ENCODE results near the gene NAE1.
"Not testable (repeated sequence)": the region's sequence is repeated elsewhere in the genome, so short reads cannot be mapped to it uniquely, and the experiment has no call there.

NAE1 gene

GRCh38 chr16:66830422-66831404 is at the start of gene NAE1:
TSS of gene NAE1 (minus strand) at chr16:66830976. CDS start at chr16:66830899, 77 bp downstream.
- peak; percentile 87 for DNase-seq (ENCODE audit: low spot score)

GRCh38 chr16:66878067-66878466 is 47.3 kb upstream of the NAE1 start:
- no peak for DNase-seq (ENCODE audit: low spot score)

GRCh38 chr16:66874079-66874775 is 43.5 kb upstream of the NAE1 start:
- no peak for DNase-seq (ENCODE audit: low spot score)

GRCh38 chr16:66873685-66874055 is 42.9 kb upstream of the NAE1 start:
- no peak for DNase-seq (ENCODE audit: low spot score)

DNA sequence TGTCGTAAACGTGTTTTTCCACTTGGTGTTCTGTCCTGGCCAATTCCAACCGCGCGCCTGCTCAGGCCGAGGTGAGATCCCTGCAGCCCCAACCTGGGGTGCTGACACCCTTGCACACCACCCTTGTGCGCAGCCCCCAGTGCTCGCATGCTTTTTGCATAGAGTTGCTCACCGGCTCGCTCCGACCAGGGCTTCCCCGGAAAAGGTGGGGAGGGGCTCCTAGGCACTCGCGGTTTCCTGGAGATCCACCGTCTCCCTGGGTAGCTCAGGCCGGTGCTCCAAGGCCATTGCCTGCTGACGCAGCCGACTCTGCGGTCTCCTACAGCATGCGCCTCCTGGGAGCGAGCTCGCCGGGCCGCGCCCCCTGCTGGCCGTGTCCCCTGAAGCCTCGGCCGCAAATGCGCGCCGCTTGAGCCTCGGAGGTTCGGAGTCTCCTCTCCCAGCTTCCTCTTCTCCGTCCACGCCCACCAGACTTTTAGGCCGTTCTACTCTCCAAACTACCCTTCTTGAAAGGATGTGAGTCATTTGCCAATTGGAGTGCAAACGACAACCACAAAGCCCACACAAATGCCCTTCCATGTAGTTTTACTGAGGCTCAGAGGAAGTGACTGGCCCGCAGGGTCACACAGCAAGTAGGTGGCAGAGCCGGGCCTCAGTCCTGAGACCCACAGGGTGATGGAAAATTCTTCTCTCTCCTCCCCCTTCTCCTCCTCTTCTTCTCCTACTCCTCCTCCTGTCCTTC is 42.3 kb upstream of the NAE1 start:
- peak; percentile 80 for DNase-seq (ENCODE audit: low spot score)

GRCh38 chr16:66872559-66872942 is 41.8 kb upstream of the NAE1 start:
- DNase-seq (ENCODE audit: low spot score) = no peak

GRCh38 chr16:66871840-66872239 is 41.1 kb upstream of the NAE1 start:
- no peak for DNase-seq (ENCODE audit: low spot score)

DNA sequence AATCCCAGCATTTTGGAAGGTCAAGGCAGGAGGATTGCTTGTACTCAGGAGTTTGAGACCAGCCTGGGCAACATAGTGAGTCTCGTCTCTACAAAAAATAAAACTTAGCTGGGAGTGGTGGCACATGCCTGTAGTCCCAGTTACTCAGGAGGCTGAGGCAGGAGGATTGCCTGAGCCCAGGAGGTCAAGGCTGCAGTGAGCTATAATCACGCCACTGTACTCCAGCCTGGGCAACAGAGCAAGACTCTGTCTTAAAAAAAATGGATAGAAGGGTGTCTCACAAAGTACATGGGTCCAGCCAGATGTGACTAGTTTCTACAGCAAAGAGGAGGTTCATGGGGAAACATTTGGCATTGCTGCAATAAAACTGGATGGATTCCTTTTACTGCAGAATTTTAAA is 40.6 kb upstream of the NAE1 start:
- DNase-seq (ENCODE audit: low spot score) = not testable (repeated sequence)

- DNase-seq (ENCODE audit: low spot score) = no peak
These were observed 38.6 kb upstream of the NAE1 start for GRCh38 chr16:66869424-66869823.

- no peak for DNase-seq (ENCODE audit: low spot score)
These were observed 32.9 kb upstream of the NAE1 start for GRCh38 chr16:66863707-66864106.

- no peak for DNase-seq (ENCODE audit: low spot score)
These were observed 31.3 kb upstream of the NAE1 start for GRCh38 chr16:66862023-66862520.

DNA sequence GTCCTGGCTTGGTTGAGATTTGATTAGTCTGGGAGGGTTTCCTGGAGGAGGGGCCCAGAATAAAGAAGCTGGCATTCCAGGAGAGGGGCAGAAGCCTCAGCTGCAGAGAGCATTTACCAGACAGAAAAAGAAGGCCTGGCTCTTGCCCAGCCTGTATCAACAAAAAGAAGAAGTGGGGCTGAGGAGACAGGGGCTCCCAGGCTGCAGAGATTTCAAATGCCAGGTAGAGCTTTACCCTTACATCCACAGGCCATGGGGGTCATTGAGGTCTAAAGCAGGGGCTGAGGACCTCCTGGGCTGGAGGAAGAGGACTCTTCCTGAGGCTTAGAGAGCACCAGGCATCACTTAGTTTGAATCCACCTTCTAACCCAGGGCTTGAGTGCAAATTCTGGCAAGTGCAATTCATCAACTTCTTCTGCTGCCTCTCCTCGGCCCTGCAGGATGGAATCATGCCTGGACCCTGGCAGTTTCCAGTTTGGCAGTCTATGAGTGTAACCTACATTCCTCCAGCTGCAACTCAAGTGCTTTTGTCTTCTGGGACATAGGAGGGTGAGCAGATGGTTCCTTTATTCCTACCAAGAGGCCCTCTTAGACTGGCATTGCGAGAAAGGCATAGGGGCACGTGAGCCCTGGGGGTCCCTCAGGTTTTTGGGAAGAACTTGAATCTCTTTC is 28.8 kb upstream of the NAE1 start:
- DNase-seq (ENCODE audit: low spot score) = no peak

DNA sequence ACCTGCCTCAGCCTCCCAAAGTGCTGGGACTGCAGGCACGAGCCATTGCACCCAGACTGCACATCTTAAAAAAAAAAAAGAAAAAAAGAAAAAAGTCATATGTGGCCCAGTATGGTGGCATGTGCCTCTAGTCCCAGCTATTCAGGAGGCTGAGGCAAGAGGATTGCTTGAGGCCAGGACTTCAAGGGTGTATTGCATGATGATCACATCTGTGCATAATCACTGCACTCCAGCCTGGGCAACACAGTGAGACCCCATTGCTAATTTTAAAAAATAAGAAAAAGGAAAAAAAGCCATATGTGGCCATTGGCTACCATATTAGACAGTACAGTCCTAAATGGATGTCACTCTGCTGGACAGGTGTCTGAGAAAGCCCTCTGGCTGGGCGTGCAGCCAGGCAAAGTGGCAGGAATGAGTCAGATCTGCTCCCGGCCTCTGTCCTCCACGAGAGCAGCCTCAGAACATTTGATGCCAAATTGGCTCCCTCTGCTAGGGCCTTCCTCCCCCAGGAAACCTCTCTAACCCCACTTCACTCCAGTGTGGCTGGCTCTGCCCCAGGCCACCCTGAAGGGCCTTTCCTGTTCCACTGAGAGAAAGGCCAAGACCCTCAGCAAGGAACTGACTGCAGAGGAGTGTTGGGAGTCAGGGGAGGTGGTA is 28.1 kb upstream of the NAE1 start:
- DNase-seq (ENCODE audit: low spot score) = no peak

DNA sequence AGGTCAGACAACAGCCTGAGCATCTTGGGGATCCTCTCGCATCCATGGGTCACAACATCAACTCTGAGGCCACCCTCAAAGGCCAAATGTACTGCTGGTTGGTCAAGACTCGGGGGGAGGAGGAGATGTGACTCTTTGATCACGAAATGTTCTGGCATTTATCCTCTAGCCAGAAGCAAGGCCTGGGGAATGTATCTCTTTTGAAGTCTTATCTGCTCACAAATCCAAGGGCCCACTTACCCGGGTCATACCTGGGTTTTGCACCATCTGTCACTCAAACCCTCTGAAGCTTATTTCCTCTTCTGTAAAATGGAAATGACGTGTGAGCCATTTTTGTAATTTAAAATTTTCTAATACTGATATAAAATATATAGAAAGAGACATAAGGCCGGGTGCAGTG is 26.7 kb upstream of the NAE1 start:
- no peak for DNase-seq (ENCODE audit: low spot score)

GRCh38 chr16:66856801-66857200 is 26.0 kb upstream of the NAE1 start:
- no peak for DNase-seq (ENCODE audit: low spot score)

DNA sequence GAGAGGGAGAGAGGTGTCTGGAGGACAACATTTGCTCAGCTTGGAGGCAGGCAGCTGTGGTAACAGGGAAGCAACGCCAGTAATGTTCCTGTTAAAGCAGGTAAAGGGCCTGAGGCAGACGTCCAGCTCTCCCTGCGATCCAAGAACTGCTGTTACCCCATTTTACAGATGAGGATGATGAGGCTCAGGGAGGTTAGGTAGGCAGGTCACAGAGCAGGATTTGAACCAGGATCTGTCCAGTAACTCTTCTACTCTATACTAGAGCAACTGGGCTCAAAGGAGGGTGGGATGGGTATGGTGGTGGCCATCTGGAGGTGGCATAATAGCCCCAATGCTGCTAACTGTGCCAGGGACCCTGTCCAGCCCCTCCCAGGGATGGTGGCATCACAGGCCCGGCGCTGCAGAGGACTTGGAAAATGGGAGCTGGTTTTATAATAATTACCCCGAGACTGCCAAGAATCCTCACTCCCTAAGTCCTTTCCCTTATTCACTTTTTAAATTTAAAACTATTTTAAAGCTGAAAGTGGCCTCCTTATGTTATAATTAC is 25.5 kb upstream of the NAE1 start:
- DNase-seq (ENCODE audit: low spot score) = no peak

- no peak for DNase-seq (ENCODE audit: low spot score)
These were observed 22.7 kb upstream of the NAE1 start for GRCh38 chr16:66853261-66854139.

DNA sequence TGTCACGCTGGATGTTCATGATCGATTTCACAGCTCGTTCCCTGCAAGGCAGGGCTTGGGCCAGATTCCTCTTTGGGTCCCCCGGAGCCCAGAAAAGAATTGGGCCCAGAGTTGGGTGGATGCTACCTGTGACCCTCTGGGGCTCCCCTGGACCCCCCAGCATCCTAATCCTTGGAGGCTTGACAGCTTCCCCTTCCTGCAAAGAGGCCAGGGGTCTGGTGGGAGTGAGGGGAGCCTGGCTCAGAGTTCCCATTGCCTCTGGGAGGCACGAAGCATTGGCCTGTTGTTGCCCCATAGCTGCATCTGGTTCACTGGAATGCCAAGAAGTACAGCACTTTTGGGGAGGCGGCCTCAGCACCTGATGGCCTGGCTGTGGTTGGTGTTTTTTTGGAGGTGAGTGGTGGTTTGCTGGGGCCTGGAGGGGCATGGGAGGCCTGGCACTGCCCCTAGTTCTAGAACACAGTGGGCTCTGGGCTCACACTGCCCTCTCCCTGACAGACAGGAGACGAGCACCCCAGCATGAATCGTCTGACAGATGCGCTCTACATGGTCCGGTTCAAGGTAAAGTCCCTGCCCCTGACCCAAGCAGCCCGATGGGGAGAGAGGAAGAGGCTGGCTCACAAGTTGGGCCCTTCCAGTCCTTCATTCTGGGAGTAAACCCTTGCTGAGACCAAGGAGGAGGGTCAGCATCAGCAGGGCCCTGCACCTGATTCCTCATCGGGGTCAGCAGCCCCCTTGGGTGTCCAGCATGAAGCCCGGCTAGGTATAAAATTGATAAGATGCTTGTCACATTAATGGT is 20.6 kb upstream of the NAE1 start:
- no peak for DNase-seq (ENCODE audit: low spot score)

Measured in HuH-7 (cell line).